K562 (cell line): Measurements from ENCODE around the gene DPH1. TPM values are rescaled to one million over a fixed set of nuclear protein-coding genes. Genes with fewer than 3 reads are reported as not detected.

Source experiments
- CBFB ChIP-seq: sonication (generic); formaldehyde crosslinking; IDR thresholded peaks from 2 replicates; pipeline ENCODE4 v1.4.0; 2020; ENCODE audit warnings: mild to moderate bottlenecking, missing genetic modification reagents
- CTCFL ChIP-seq: IDR thresholded peaks from 2 replicates; pipeline ENCODE4 v1.6.1; 2011; ENCODE audit warnings: borderline replicate concordance, low read depth, mild to moderate bottlenecking, moderate library complexity, low read length; ENCODE audit not compliant: insufficient read depth, poor library complexity, severe bottlenecking
- DEAF1 ChIP-seq: fragments of 450-650 bp; formaldehyde crosslinking; IDR thresholded peaks from 2 replicates; pipeline ENCODE4 v1.4.0; 2020; ENCODE audit warnings: mild to moderate bottlenecking, moderate library complexity
- GABPB2 ChIP-seq: fragments of 250-450 bp; sonication (Bioruptor Pico); conservative IDR thresholded peaks from 2 replicates; pipeline ENCODE4 v1.5.1; 2021; ENCODE audit warnings: mild to moderate bottlenecking
- REST ChIP-seq, 2 experiments: fragments of 450-650 bp; formaldehyde crosslinking in 1 of 2; IDR thresholded peaks; 2 replicates each; pipeline versions ENCODE4 v1.4.0 to v1.6.1; 2014 to 2020; ENCODE audit warnings: mild to moderate bottlenecking in 2 of 2, borderline replicate concordance in 1 of 2, low read depth in 1 of 2
- STAG1 ChIP-seq: sonication (generic); formaldehyde crosslinking; IDR thresholded peaks from 2 replicates; pipeline ENCODE4 v1.5.0; 2020; ENCODE audit warnings: missing genetic modification reagents, borderline replicate concordance
- TBP ChIP-seq: optimal IDR thresholded peaks from 2 replicates; pipeline ENCODE3; 2011; ENCODE audit warnings: low read depth, low read length, improper control_type of control experiment
- ZNF3 ChIP-seq: fragments of 250-450 bp; sonication (Bioruptor Pico); IDR thresholded peaks from 2 replicates; pipeline ENCODE4 v1.5.0; 2021; ENCODE audit warnings: mild to moderate bottlenecking, moderate library complexity
- ZNF592 ChIP-seq: fragments of 450-650 bp; IDR thresholded peaks from 2 replicates; pipeline ENCODE4 v1.6.1; 2017; ENCODE audit warnings: antibody characterized with exemption, mild to moderate bottlenecking
- polyA plus RNA-seq, 8 experiments: library from polyadenylated mRNA; depleted of rRNA in 4 of 8; stranded (reverse) in 5 of 8; unstranded in 3 of 8; fragments of >200 nt; fragmentation: Nextera tagmentation in 2 of 8; fragmentation: Illumina TruSeq in 1 of 8; extraction: Ambion mirVana in 2 of 8; extraction: Trizol in 1 of 8; gene quantifications; 2 replicates each; pipeline versions ENCODE4 v1.2.1 to v1.2.3, GENCODE V29; 2011 to 2014; ENCODE audit warnings: inconsistent platforms in 1 of 8, missing spikeins in 1 of 8
- total RNA-seq, 7 experiments: library from RNA; depleted of rRNA in 6 of 7; stranded (reverse); fragments of >200 nt in 6 of 7; fragmentation: Illumina TruSeq in 2 of 7; extraction: Trizol in 2 of 7; gene quantifications; 2 replicates each; pipeline versions ENCODE4 v1.2.1 to v1.2.3, GENCODE V29; 2011 to 2021; ENCODE audit warnings: low replicate concordance in 1 of 7

Gene DPH1
- total and polyA plus RNA-seq, 9 of the 15 experiments (the other 6 are each of a cell fraction or from before 2014, with no cell fraction given): 0.42 to 40.6 (median 20.2) TPM

- TF ChIP-seq DEAF1 (0 out of 2 replicates have a peak, but pooled peaks have one; percentile 30), CBFB (no peak), TBP (no peak), ZNF592 (no peak), CTCFL (peak; percentile 4), GABPB2 (no peak), REST (IDR thresholded peaks at IDR 0.05; ENCODE audit: borderline replicate concordance) (peak; percentile 44; the same call in 1 of the 2 replicates), REST (CRISPR knock-in tag; IDR thresholded peaks at IDR 0.05; ENCODE audit: low read depth) (no peak), STAG1 (CRISPR knock-in tag) (peak; percentile 28; the same call in 1 of the 2 replicates), ZNF3 (CRISPR knock-in tag) (no peak)
Measured at GRCh38 chr17:2025622-2026309, 4.2 kb upstream of the DPH1 start (continued).
